Measurements from ENCODE around the gene SLC2A4RG. TPM values are rescaled to one million over a fixed set of nuclear protein-coding genes. Genes with fewer than 3 reads are reported as not detected.

Gene SLC2A4RG
- total RNA-seq, 8 experiments from 2014 or later, result 19.8 to 57.5 (median 36.4) TPM

- in situ Hi-C loops (cut with MboI; ENCODE audit: low pct_unique_long_range_greater_than_20kb in 2 of 9, low sequenced_read_pairs in 9 of 9, unreplicated experiment in 9 of 9), result loop anchor here in 1 of 9 experiments (25.0 kb wide), 1 partner anchor 97 kb away; the partner anchor contains the start of genes ABHD16B and TPD52L2
- no peak overlapping the region for H3K4me3 ChIP-seq
- ATAC-seq (replicated peaks in 6 of 8), result no peak
- H3K27ac ChIP-seq, result no peak overlapping the region
- peaks cover 3 to 8% of the 10 kb centered on the region in 2 donors for H3K4me1 ChIP-seq (replicated peaks in 1 of 2)
- WGBS, 10 experiments, result 53 to 89% (median 69%) methylated on average over 1 to 9 of the region's 16 CpGs; no CpG with 5 or more reads in 2 of the 10 experiments
These were observed 25.7 kb downstream of the SLC2A4RG start for GRCh38 chr20:63765082-63765873.

GRCh38 chr20:63765902-63766301 lies 26.3 kb downstream of the SLC2A4RG start:
- no peak for ATAC-seq (replicated peaks in 6 of 8)
- H3K4me1 ChIP-seq (replicated peaks in 1 of 2), result peaks cover 5 to 11% of the 10 kb centered on the region in 2 donors
- in situ Hi-C loops (cut with MboI; ENCODE audit: low pct_unique_long_range_greater_than_20kb in 2 of 9, low sequenced_read_pairs in 9 of 9, unreplicated experiment in 9 of 9), result loop anchor here in 1 of 9 experiments (25.0 kb wide), 1 partner anchor 96 kb away; the partner anchor contains the start of genes ABHD16B and TPD52L2
- H3K27ac ChIP-seq, result no peak overlapping the region
- 33 to 100% (median 88%) methylated on average over 1 to 6 of the region's 7 CpGs; no CpG with 5 or more reads in 2 of the 10 experiments for WGBS, 10 experiments
- no peak overlapping the region for H3K4me3 ChIP-seq

GRCh38 chr20:63766695-63767426 lies 27.3 kb downstream of the SLC2A4RG start:
- in situ Hi-C loops (cut with MboI; ENCODE audit: low pct_unique_long_range_greater_than_20kb in 2 of 9, low sequenced_read_pairs in 9 of 9, unreplicated experiment in 9 of 9), result loop anchor here in 1 of 9 experiments (25.0 kb wide), 1 partner anchor 95 kb away; the partner anchor contains the start of genes ABHD16B and TPD52L2
- no peak for ATAC-seq (replicated peaks in 6 of 8)
- WGBS, 10 experiments, result 67 to 100% (median 88%) methylated on average over 1 to 15 of the region's 38 CpGs; no CpG with 5 or more reads in 4 of the 10 experiments
- Histone ChIP-seq H3K27ac (no peak overlapping the region), H3K4me1 (replicated peaks in 1 of 2) (peaks cover 5 to 11% of the 10 kb centered on the region in 2 donors), H3K4me3 (no peak overlapping the region)

GRCh38 chr20:63767456-63767855 lies 27.9 kb downstream of the SLC2A4RG start:
- H3K4me3 ChIP-seq, result no peak overlapping the region
- 0 to 100% (median 79%) methylated on average over 1 to 4 of the region's 18 CpGs; no CpG with 5 or more reads in 6 of the 10 experiments for WGBS, 10 experiments
- ATAC-seq (replicated peaks in 6 of 8), result peak in 1 of 8 experiments; percentile 42
- peaks cover 9 to 16% of the 10 kb centered on the region in 2 donors for H3K4me1 ChIP-seq (replicated peaks in 1 of 2)
- H3K27ac ChIP-seq, result no peak overlapping the region
- in situ Hi-C loops (cut with MboI; ENCODE audit: low pct_unique_long_range_greater_than_20kb in 2 of 9, low sequenced_read_pairs in 9 of 9, unreplicated experiment in 9 of 9), result loop anchor here in 1 of 9 experiments (25.0 kb wide), 1 partner anchor 95 kb away; the partner anchor contains the start of genes ABHD16B and TPD52L2

- no peak overlapping the region for H3K4me3 ChIP-seq
- H3K4me1 ChIP-seq (replicated peaks in 1 of 2), result peaks cover 13 to 21% of the 10 kb centered on the region in 2 donors
- ATAC-seq (replicated peaks in 6 of 8), result no peak
- WGBS, 10 experiments, result 67 to 96% (median 90%) methylated on average over 3 to 5 of the region's 7 CpGs; no CpG with 5 or more reads in 6 of the 10 experiments
- no peak overlapping the region for H3K27ac ChIP-seq
- in situ Hi-C loops (cut with MboI; ENCODE audit: low pct_unique_long_range_greater_than_20kb in 2 of 9, low sequenced_read_pairs in 9 of 9, unreplicated experiment in 9 of 9), result loop anchor here in 1 of 9 experiments (25.0 kb wide), 1 partner anchor 94 kb away; the partner anchor contains the start of genes ABHD16B and TPD52L2
These were observed 28.3 kb downstream of the SLC2A4RG start for GRCh38 chr20:63767886-63768285.

- H3K4me1 ChIP-seq (replicated peaks in 1 of 2), result peaks cover 19 to 27% of the 10 kb centered on the region in 2 donors
- no peak overlapping the region for H3K4me3 ChIP-seq
- no peak for ATAC-seq (replicated peaks in 6 of 8)
- WGBS, 10 experiments, result 80 to 100% (median 91%) methylated on average over 2 to 11 of the region's 26 CpGs; no CpG with 5 or more reads in 2 of the 10 experiments
- in situ Hi-C loops (cut with MboI; ENCODE audit: low pct_unique_long_range_greater_than_20kb in 2 of 9, low sequenced_read_pairs in 9 of 9, unreplicated experiment in 9 of 9), result loop anchor here in 1 of 9 experiments (25.0 kb wide), 1 partner anchor 93 kb away; the partner anchor contains the start of genes ABHD16B and TPD52L2
- H3K27ac ChIP-seq, result no peak overlapping the region
These were observed 29.3 kb downstream of the SLC2A4RG start for GRCh38 chr20:63768591-63769515.

GRCh38 chr20:63769891-63770474 lies 30.4 kb downstream of the SLC2A4RG start:
- in situ Hi-C loops (cut with MboI; ENCODE audit: low pct_unique_long_range_greater_than_20kb in 2 of 9, low sequenced_read_pairs in 9 of 9, unreplicated experiment in 9 of 9), result loop anchor here in 1 of 9 experiments (25.0 kb wide), 1 partner anchor 92 kb away; the partner anchor contains the start of genes ABHD16B and TPD52L2
- peak in 2 of 8 experiments; percentile 12 to 17 for ATAC-seq (replicated peaks in 6 of 8)
- Histone ChIP-seq H3K27ac (peak overlapping the region in 1 of 2 donors; percentile 30), H3K4me1 (replicated peaks in 1 of 2) (peaks cover 19 to 29% of the 10 kb centered on the region in 2 donors), H3K4me3 (no peak overlapping the region)
- WGBS, 10 experiments, result 0 to 93% (median 70%) methylated on average over 1 to 22 of the region's 31 CpGs; no CpG with 5 or more reads in 3 of the 10 experiments

GRCh38 chr20:63771046-63771707 lies 31.6 kb downstream of the SLC2A4RG start:
- in situ Hi-C loops (cut with MboI; ENCODE audit: low pct_unique_long_range_greater_than_20kb in 2 of 9, low sequenced_read_pairs in 9 of 9, unreplicated experiment in 9 of 9), result loop anchor here in 1 of 9 experiments (25.0 kb wide), 1 partner anchor 91 kb away; the partner anchor contains the start of genes ABHD16B and TPD52L2
- no peak for ATAC-seq (replicated peaks in 6 of 8)
- no peak overlapping the region for H3K4me3 ChIP-seq
- peaks cover 26 to 39% of the 10 kb centered on the region in 2 donors for H3K4me1 ChIP-seq (replicated peaks in 1 of 2)
- no peak overlapping the region for H3K27ac ChIP-seq
- 94% methylated on average over 21 of the region's 52 CpGs; no CpG with 5 or more reads in 9 of the 10 experiments for whole genome bisulfite sequencing, 10 experiments

GRCh38 chr20:63772781-63773518 lies 33.4 kb downstream of the SLC2A4RG start:
- Histone ChIP-seq H3K27ac (peak overlapping the region; percentile 73 to 82), H3K4me3 (no peak overlapping the region), H3K4me1 (replicated peaks in 1 of 2) (peaks cover 26 to 39% of the 10 kb centered on the region in 2 donors)
- WGBS, 10 experiments, result 0 to 93% (median 73%) methylated on average over 2 to 10 of the region's 20 CpGs; no CpG with 5 or more reads in 2 of the 10 experiments
- ATAC-seq (replicated peaks in 6 of 8), result peak; percentile 57 to 97 (median 76)
- in situ Hi-C loops (cut with MboI; ENCODE audit: low pct_unique_long_range_greater_than_20kb in 2 of 9, low sequenced_read_pairs in 9 of 9, unreplicated experiment in 9 of 9), result loop anchor here in 1 of 9 experiments (25.0 kb wide), 1 partner anchor 89 kb away; the partner anchor contains the start of genes ABHD16B and TPD52L2

GRCh38 chr20:63773571-63774241 lies 34.1 kb downstream of the SLC2A4RG start:
- Histone ChIP-seq H3K4me3 (no peak overlapping the region), H3K4me1 (replicated peaks in 1 of 2) (peaks cover 26 to 39% of the 10 kb centered on the region in 2 donors), H3K27ac (peak overlapping the region; percentile 73 to 82)
- in situ Hi-C loops (cut with MboI; ENCODE audit: low pct_unique_long_range_greater_than_20kb in 2 of 9, low sequenced_read_pairs in 9 of 9, unreplicated experiment in 9 of 9), result loop anchor here in 1 of 9 experiments (25.0 kb wide), 1 partner anchor 89 kb away; the partner anchor contains the start of genes ABHD16B and TPD52L2
- WGBS, 10 experiments, result 88 to 100% (median 98%) methylated on average over 4 to 14 of the region's 33 CpGs; no CpG with 5 or more reads in 5 of the 10 experiments
- ATAC-seq (replicated peaks in 6 of 8), result no peak

All from motor neuron (in vitro differentiated cells).